OCI-LY7 (cell line): ENCODE results near the gene ANKDD1A. TPM values are rescaled to one million over a fixed set of nuclear protein-coding genes. Genes with fewer than 3 reads are reported as not detected.

Experiments
- BruUV-seq: library from RNA; stranded (reverse); fragments of 400-500 nt; replicated peaks from 2 replicates; lab custom pipeline; 2021; lab: Mats Ljungman, UMichigan
- CTCF ChIA-PET: fragments of 300-600 bp; sonication (Branson Sonifier 250); formaldehyde crosslinking; loops from one replicate; lab custom pipeline; 2022; ENCODE audit warnings: antibody characterized with exemption; ENCODE audit not compliant: unreplicated experiment; lab: Charles Lee
- POLR2A ChIA-PET: fragments of 300-600 bp; sonication (Branson Sonifier 250); formaldehyde crosslinking; loops from one replicate; lab custom pipeline; 2022; ENCODE audit warnings: antibody characterized with exemption; lab: Charles Lee
- DNase-seq: peaks from one replicate; pipeline ENCODE4 v3.0.0-alpha.2; 2015; ENCODE audit warnings: low spot score
- H2AFZ ChIP-seq: fragments of 200-600 bp; sonication (generic), shearing (Covaris generic); 2 replicates; pipeline ENCODE4 v1.6.1; 2014; ENCODE audit warnings: mild to moderate bottlenecking, antibody characterized with exemption, low read length, moderate library complexity
- H3K27ac ChIP-seq: fragments of 200-600 bp; sonication (generic); 2 replicates; pipeline ENCODE4 v1.5.1; 2014; ENCODE audit warnings: mixed run types, low read depth, mild to moderate bottlenecking, moderate library complexity, low read length, inconsistent platforms; ENCODE audit not compliant: poor library complexity, severe bottlenecking
- H3K36me3 ChIP-seq: fragments of 200-600 bp; sonication (generic); 2 replicates; pipeline ENCODE4 v1.6.1; 2014; ENCODE audit warnings: mild to moderate bottlenecking, antibody characterized with exemption, low read length, moderate library complexity, mixed read lengths; ENCODE audit not compliant: insufficient read depth
- H3K4me1 ChIP-seq: fragments of 200-600 bp; sonication (generic); 2 replicates; pipeline ENCODE4 v1.5.1; 2014; ENCODE audit warnings: mild to moderate bottlenecking, low read length; ENCODE audit not compliant: insufficient read depth, poor library complexity, severe bottlenecking
- H3K4me2 ChIP-seq: fragments of 200-600 bp; sonication (generic); 2 replicates; pipeline ENCODE4 v1.6.1; 2014; ENCODE audit warnings: mild to moderate bottlenecking, low read length
- H3K4me3 ChIP-seq: fragments of 200-600 bp; sonication (generic); 2 replicates; pipeline ENCODE4 v1.5.1; 2014; ENCODE audit warnings: mild to moderate bottlenecking, low read depth, low read length; ENCODE audit not compliant: poor library complexity, severe bottlenecking
- H3K79me2 ChIP-seq: fragments of 200-600 bp; sonication (generic); 2 replicates; pipeline ENCODE4 v1.6.1; 2016; ENCODE audit warnings: low read depth, mild to moderate bottlenecking, low read length, moderate library complexity, mixed read lengths; ENCODE audit not compliant: insufficient read depth
- H3K9me2 ChIP-seq: fragments of 200-600 bp; sonication (generic); 2 replicates; pipeline ENCODE4 v1.6.1; 2016; ENCODE audit warnings: mild to moderate bottlenecking, low read length, mixed read lengths; ENCODE audit not compliant: insufficient read depth
- H3K9me3 ChIP-seq: fragments of 200-600 bp; sonication (generic); 2 replicates; pipeline ENCODE4 v1.6.1; 2014; ENCODE audit warnings: mild to moderate bottlenecking, mixed run types, low read length, mixed read lengths
- H4K20me1 ChIP-seq: fragments of 200-600 bp; sonication (generic); 2 replicates; pipeline ENCODE4 v1.6.1; 2014; ENCODE audit warnings: mild to moderate bottlenecking, antibody characterized with exemption, low read length, moderate library complexity, mixed read lengths; ENCODE audit not compliant: insufficient read depth
- EZH2phosphoT487 ChIP-seq: fragments of 200-600 bp; sonication (generic); IDR thresholded peaks from 2 replicates; pipeline ENCODE4 v1.6.1; 2018; ENCODE audit warnings: low read depth, borderline replicate concordance, mild to moderate bottlenecking, mixed run types, antibody characterized with exemption, low read length, moderate library complexity, mixed read lengths
- intact Hi-C: fragments of 100-400 bp; cut with micrococcal nuclease; formaldehyde crosslinking; loops from one replicate; pipeline ENCODE4 v1.10.0; 2022; ENCODE audit not compliant: unreplicated experiment
- total RNA-seq, 2 experiments: library from RNA; depleted of rRNA in 1 of 2; stranded (reverse); fragments of >200 nt in 1 of 2; shearing (Covaris generic) in 1 of 2; gene quantifications; 2 replicates each; pipeline ENCODE4 v1.2.3, GENCODE V29; 2014 to 2022
- TF ChIP-seq, protein P1 (sequence below): fragments of 200-600 bp; sonication (generic); conservative IDR thresholded peaks from 2 replicates; pipeline ENCODE4 v1.5.1; 2014; ENCODE audit warnings: mild to moderate bottlenecking, antibody characterized with exemption, low read length, moderate library complexity, mixed read lengths

ANKDD1A gene
- total RNA-seq, 2 experiments from 2014 or later: 2.1 to 5.1 TPM

DNA sequence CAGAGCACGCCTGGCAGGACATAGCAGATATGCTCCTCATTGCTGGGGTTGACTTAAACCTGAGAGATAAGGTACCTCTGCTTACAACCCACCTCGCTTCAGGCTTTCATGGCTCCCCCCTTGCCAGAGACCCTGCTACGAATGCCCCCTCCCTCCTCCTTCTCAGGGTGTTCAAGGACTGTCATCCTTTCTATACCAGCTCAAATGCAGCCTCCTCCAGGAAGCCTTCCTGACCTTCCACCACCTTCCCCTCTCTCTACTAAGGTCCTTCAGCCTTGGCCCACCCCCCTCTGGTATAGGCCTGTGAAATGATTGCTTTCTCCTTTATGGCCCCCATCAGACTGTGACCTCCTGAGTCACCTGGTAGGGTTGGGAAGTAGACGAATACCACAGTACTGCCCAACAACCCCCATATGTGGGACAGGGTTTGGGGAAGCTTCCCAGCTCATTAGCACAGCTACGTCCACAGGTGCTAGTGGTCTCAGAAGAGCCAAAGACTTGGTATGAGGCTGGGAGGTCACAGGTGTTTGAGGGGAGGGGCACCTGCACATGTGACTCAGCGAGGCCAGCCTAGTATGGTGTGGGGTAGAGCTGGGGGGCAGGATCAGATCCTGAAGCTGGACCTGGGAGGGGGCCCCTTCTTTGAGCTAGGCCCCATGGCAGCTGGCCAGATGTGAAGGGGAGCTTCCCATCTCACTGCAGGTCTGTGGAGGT, 32.0 kb downstream of the ANKDD1A start:
- no peak overlapping the region for H3K4me3 ChIP-seq
- no peaks in the 10 kb centered on the region for H3K9me3 ChIP-seq
- no peaks in the 10 kb centered on the region for H4K20me1 ChIP-seq
- POLR2A ChIA-PET: interaction anchor here (0.7 to 1.0 kb wide), 2 partner anchors 8 to 51 kb away, joined by 3 read pairs; no protein-coding TSS in a partner anchor
- no TSS peak for BruUV-seq
- H3K4me2 ChIP-seq: no peak overlapping the region
- no peak for DNase-seq
- H3K36me3 ChIP-seq: no peaks in the 10 kb centered on the region
- intact Hi-C loops: no loop called here
- TF ChIP-seq, protein P1, sequence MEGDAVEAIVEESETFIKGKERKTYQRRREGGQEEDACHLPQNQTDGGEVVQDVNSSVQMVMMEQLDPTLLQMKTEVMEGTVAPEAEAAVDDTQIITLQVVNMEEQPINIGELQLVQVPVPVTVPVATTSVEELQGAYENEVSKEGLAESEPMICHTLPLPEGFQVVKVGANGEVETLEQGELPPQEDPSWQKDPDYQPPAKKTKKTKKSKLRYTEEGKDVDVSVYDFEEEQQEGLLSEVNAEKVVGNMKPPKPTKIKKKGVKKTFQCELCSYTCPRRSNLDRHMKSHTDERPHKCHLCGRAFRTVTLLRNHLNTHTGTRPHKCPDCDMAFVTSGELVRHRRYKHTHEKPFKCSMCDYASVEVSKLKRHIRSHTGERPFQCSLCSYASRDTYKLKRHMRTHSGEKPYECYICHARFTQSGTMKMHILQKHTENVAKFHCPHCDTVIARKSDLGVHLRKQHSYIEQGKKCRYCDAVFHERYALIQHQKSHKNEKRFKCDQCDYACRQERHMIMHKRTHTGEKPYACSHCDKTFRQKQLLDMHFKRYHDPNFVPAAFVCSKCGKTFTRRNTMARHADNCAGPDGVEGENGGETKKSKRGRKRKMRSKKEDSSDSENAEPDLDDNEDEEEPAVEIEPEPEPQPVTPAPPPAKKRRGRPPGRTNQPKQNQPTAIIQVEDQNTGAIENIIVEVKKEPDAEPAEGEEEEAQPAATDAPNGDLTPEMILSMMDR: no peak
- no peak for TF ChIP-seq EZH2phosphoT487
- H3K27ac ChIP-seq: no peak overlapping the region
- H3K4me1 ChIP-seq: no peaks in the 10 kb centered on the region
- CTCF ChIA-PET: no interaction called here
- H2AFZ ChIP-seq: no peak overlapping the region
- no peaks in the 10 kb centered on the region for H3K79me2 ChIP-seq
- H3K9me2 ChIP-seq: no peaks in the 10 kb centered on the region

DNA sequence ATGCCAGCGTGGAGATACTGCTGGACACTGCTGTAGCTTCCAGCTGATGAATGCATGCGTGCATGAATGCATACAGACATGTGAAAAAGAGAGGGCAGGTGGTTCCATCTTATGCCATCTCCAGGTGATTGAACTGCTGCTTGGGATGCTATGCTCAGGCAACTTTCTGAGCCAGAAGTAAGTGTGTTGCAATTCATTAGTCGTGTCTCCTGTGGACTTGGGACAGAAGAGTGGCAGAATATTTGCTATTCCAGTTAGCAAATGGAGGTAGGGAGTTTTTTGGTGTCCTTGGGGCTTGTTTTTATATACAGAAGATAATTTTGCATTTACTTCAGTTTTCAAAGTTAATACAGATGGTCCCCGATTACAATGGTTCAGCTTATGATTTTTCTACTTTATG, 33.3 kb downstream of the ANKDD1A start:
- BruUV-seq: no TSS peak
- TF ChIP-seq EZH2phosphoT487: no peak
- TF ChIP-seq, protein P1: no peak
- no peaks in the 10 kb centered on the region for H3K9me3 ChIP-seq
- H3K9me2 ChIP-seq: no peaks in the 10 kb centered on the region
- no peaks in the 10 kb centered on the region for H3K36me3 ChIP-seq
- no peaks in the 10 kb centered on the region for H3K79me2 ChIP-seq
- no peaks in the 10 kb centered on the region for H3K4me1 ChIP-seq
- H3K4me3 ChIP-seq: no peak overlapping the region
- no peak for DNase-seq
- intact Hi-C loops: no loop called here
- no peak overlapping the region for H3K4me2 ChIP-seq
- ChIA-PET POLR2A (interaction anchor here (0.5 to 0.6 kb wide), 2 partner anchors 12 to 137 kb away, joined by 3 read pairs; no protein-coding TSS in a partner anchor), CTCF (no interaction called here)
- no peaks in the 10 kb centered on the region for H4K20me1 ChIP-seq
- no peak overlapping the region for H3K27ac ChIP-seq
- no peak overlapping the region for H2AFZ ChIP-seq

DNA sequence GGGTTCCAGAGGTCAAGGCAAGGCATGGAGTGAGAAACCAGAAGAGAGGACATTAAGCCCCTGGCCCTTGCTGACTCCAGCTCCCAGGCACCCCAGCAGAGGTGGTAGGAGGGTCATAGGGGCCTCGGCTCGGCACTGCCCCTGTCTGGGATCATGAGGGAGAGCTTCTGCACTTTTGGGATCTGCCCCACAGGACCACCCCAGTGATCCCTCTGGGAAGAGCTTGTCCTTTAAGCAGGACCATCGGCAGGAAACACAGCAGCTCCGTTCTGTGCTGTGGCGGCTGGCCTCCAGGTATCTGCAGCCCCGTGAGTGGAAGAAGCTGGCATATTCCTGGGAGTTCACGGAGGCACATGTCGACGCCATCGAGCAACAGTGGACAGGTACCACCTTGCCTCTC, 35.5 kb downstream of the ANKDD1A start:
- CTCF ChIA-PET: no interaction called here
- POLR2A ChIA-PET: no interaction called here
- Histone ChIP-seq H3K79me2 (no peaks in the 10 kb centered on the region), H3K9me2 (no peaks in the 10 kb centered on the region), H3K4me3 (no peak overlapping the region), H3K27ac (no peak overlapping the region), H3K36me3 (no peaks in the 10 kb centered on the region), H4K20me1 (no peaks in the 10 kb centered on the region), H3K4me2 (no peak overlapping the region), H3K9me3 (no peaks in the 10 kb centered on the region), H3K4me1 (no peaks in the 10 kb centered on the region), H2AFZ (no peak overlapping the region)
- no peak for TF ChIP-seq EZH2phosphoT487
- TF ChIP-seq, protein P1: no peak
- intact Hi-C loops: no loop called here
- DNase-seq: no peak
- BruUV-seq: no TSS peak
